WERI-Rb-1 (cell line): ENCODE measurements around the gene RASL10A.

Source experiments
- DNase-seq: peaks from one replicate; pipeline ENCODE4 v3.0.0-alpha.2; 2020
- H3K27ac ChIP-seq: fragments of 250-450 bp; sonication (Bioruptor Pico); 2 replicates; pipeline ENCODE4 v1.5.1; 2020; ENCODE audit warnings: mild to moderate bottlenecking, moderate library complexity
- H3K27me3 ChIP-seq: fragments of 250-450 bp; sonication (Bioruptor Pico); 2 replicates; pipeline ENCODE4 v1.5.1; 2021; ENCODE audit warnings: mild to moderate bottlenecking, low read depth, moderate library complexity; ENCODE audit not compliant: insufficient read depth, severe bottlenecking
- H3K36me3 ChIP-seq: fragments of 250-450 bp; sonication (Bioruptor Pico); 2 replicates; pipeline ENCODE4 v1.5.1; 2020; ENCODE audit warnings: mild to moderate bottlenecking, moderate library complexity
- H3K4me3 ChIP-seq: 2 replicates; pipeline ENCODE4 v1.5.1; 2011; ENCODE audit warnings: low read depth, mild to moderate bottlenecking, control low read depth, low read length
- H3K9me3 ChIP-seq: fragments of 250-450 bp; sonication (Bioruptor Pico); 2 replicates; pipeline ENCODE4 v1.5.1; 2021; ENCODE audit warnings: mild to moderate bottlenecking, moderate library complexity; ENCODE audit not compliant: severe bottlenecking
- CTCF ChIP-seq: IDR thresholded peaks from 2 replicates; pipeline ENCODE4 v1.5.1; 2011; ENCODE audit warnings: low read depth, mild to moderate bottlenecking, control low read depth, inconsistent platforms, low read length

The RASL10A gene

GRCh38 chr22:29263791-29264276, 51.7 kb downstream of the RASL10A start:
- H3K27ac ChIP-seq, result no peak overlapping the region
- H3K9me3 ChIP-seq, result no peaks in the 10 kb centered on the region
- peaks cover 66% of the 10 kb centered on the region for H3K36me3 ChIP-seq
- no peak for DNase-seq
- TF ChIP-seq CTCF, result no peak
- H3K4me3 ChIP-seq, result no peak overlapping the region
- H3K27me3 ChIP-seq, result no peaks in the 10 kb centered on the region
